Limb (tissue), 2 donors: ENCODE results near the gene CLIP4.

ENCODE experiments used
- DNase-seq, 2 donors: peaks; one replicate each; pipeline ENCODE4 v3.0.0-alpha.2; 2016; ENCODE audit errors: extremely low spot score in 2 of 2

The CLIP4 gene

DNA sequence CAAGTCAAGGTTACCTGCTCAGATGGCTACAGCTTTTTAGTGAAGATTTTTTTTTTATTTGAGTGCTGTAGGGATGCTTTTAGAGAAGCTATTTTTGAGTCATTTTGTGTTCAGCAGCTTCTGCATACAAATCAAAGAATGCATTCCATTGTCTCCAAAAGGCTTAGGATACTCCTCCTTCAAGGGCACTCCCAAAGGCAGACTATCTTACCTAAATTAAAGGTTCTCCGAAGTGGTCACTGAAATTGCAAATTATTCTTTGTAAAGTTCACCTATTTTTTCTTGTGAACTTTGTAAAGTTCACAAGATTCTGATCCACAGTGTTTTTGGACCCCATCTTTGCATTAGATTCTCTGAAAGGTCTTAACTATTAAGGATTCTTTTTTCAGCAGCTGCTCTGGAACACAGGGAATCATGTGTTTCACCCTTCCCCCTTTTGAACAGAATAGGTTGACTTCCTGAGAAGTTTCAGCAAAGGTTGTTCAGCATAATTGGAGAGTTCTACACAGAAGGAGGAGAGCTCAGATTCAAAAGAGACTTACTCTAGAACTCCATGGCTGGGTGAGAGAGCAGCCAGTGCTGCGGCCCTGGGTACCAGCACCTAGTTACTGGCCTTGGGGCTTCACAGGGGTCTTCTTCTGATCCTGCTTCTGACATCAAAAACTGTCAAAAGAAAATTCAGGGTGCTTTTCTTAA, 14.5 kb downstream of the CLIP4 start:
- DNase-seq: no peak

DNA sequence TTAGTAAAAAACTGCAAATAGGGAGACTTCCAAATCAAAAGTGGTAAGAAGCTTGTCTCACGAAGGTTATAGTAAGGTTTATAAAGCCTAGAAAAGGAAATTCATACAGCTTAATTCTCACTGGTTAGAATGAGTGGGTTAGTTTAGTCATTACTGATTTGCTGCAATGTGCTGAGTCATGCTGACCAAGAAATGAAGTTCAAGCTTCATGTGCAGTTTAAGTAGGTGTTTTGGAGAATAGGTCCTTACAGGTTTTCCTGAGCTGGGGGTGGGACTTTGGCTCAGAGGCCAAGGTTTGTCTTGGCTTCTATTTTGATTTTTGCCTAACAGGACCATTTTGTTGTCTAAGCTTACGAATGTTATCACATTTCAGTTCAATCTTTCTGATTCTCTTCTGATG, 15.1 kb downstream of the CLIP4 start:
- no peak for DNase-seq

DNA sequence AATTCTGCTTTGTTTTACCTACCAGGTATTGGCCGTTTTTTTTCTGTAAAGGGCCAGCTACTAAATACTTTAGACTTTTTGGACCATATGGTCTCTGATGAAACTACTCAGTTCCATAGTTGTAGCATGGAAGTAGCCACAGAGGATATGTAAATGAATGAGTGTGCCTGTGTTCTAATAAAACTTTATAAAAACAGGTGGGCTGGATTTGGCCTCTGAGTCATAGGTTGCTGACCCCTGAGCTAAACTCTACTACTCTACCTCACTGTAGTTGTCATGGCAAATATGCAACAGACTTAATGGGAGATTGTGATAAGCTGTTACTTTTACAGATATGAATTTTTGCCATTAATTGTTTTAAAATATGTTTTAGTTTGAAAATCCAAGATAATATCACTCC, 19.7 kb downstream of the CLIP4 start:
- no peak for DNase-seq

GRCh38 chr2:29139152-29139551, 23.9 kb downstream of the CLIP4 start:
- DNase-seq: no peak

DNA sequence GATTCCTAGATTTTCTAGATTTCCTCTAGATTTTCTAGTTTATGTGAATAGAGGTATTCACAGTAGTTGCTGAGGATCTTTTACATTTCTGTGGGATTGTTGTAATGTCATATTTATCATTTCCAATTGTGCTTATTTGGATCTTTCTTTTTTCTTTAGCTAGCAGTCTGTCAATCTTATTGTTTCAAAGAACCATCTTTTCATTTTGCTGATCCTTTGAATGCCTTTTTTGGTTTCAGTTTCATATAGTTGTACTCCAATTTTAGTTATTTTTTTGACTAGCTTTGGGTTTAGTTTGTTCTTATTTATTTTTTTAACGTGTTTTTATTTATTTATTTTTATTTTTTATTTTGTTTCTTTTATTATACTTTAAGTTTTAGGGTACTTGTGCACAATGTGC, 24.5 kb downstream of the CLIP4 start:
- DNase-seq: no peak

DNA sequence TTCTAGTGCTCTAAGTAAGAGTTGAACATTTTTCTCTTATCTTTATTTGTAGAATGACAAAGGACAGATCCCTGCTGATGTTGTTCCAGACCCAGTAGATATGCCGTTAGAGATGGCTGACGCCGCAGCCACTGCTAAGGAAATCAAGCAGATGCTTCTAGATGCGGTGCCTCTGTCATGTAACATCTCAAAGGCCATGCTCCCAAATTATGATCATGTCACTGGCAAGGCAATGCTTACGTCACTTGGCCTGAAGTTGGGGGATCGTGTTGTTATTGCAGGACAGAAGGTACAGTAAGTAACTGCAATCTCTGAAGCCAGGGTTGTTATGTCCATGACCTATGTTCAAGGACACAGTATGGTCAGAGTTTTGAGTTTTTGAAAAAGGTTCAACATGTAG, 28.4 kb downstream of the CLIP4 start:
- no peak for DNase-seq

DNA sequence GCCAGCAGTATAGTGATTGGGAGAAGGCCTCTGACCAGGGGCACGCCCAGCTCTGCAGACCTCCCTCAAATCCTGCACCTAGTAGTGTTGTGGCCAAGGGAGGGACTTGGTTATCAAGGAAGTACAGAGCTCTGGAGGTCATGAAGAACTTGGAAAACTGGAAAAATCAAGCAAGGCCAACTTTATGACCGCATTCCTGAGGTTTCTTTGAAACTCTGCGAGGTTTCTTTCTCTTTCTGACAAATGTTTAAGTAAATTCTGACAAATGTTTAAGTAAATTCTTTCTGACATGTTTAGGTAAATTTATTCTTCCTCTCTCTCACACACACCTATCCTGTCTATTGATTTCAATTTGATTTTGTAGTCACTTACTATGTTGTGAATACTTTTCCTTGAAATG, 31.0 kb downstream of the CLIP4 start:
- no peak for DNase-seq

DNA sequence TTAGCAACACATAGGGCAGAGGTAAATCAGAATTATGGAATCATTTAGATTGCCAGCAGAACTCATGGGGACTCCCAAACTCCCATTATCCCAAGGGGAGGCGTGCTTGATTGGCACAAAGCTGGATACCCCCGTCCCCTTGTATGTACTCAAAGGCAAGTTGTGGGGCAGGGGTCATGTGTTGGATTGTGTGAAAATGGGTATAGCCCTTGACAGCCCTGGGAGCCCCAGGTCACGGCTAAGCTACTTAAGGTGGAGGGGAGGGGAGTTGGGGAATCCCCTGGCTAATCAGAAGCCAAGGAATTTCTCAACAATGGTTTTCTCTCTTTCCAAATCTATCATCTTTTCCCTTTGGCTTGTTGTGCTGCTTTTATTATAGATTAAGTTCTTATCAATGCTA, 32.7 kb downstream of the CLIP4 start:
- DNase-seq: no peak

GRCh38 chr2:29154610-29155009, 39.4 kb downstream of the CLIP4 start:
- no peak for DNase-seq

- DNase-seq: no peak
These were observed 40.4 kb downstream of the CLIP4 start for GRCh38 chr2:29155578-29155977.

DNA sequence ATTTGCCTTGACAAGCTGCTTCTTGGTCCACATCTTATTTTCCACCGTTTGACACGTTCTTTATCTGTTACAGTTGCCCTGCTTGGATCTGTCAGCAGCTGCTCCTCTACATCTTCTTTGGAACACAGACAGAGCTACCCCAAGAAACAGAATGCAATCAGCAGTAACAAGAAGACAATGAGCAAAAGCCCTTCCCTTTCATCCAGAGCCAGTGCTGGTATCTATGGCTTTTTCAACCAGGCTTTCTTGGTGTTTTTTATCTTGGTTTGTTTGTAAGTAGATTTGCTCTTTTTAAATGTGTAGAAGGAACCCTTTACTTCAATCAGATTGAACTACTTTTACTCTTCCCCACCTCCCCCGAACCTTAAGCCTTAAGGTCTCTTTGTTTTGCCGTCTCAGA, 41.9 kb downstream of the CLIP4 start:
- no peak for DNase-seq

DNA sequence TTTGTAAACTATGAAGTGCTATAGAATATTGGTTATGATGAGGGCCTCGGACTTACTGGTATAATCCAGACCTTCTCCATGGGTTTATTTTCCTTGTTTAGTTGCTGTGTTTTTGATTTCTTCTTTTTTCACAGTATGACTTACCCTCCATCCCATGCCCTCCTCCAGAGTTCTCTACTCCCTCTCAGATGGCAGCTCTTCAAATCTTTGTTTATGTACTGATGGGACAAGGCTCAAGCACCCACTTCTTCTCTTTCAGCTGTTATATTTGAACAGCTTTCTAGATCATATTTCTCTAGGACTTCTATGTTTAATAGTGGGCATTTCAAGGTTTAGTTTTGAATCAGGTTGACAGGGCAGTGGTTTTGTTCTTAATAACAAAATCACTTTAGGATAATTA, 43.9 kb downstream of the CLIP4 start:
- DNase-seq: no peak

- no peak for DNase-seq
These were observed 45.0 kb downstream of the CLIP4 start for GRCh38 chr2:29160184-29160583.

GRCh38 chr2:29162204-29162928, 47.2 kb downstream of the CLIP4 start:
- no peak for DNase-seq

GRCh38 chr2:29164091-29164846, 49.1 kb downstream of the CLIP4 start:
- no peak for DNase-seq

- DNase-seq: no peak
These were observed 50.4 kb downstream of the CLIP4 start for GRCh38 chr2:29165362-29166241.

- no peak for DNase-seq
These were observed 51.2 kb downstream of the CLIP4 start for GRCh38 chr2:29166242-29167039.

- no peak for DNase-seq
These were observed 59.7 kb downstream of the CLIP4 start for GRCh38 chr2:29174937-29175336.

GRCh38 chr2:29175338-29175737, 60.1 kb downstream of the CLIP4 start:
- no peak for DNase-seq

DNA sequence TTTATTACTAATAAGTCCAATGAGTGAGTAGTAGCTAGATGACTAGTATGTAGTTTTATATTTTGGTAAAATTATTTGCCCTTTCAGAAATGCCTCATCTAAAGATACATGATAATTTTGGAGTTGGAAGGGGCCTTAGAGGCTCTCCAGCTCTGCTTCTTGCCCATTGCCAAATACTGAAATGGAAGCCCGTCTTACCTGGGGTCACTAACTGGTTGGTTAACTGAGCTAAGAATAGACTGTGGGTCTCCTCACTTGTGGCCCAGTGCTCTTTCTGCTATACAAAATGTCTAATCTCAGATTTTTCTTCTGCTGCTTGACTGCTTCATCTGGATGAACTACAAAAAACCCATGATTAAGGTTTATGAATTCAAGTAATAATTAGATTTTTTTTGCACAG, 67.1 kb downstream of the CLIP4 start:
- no peak for DNase-seq

- DNase-seq: no peak
These were observed 67.7 kb downstream of the CLIP4 start for GRCh38 chr2:29182920-29183319.
